HG03354 (cell line): Measurements from ENCODE around the gene NRAP.

ENCODE experiments used
- ATAC-seq: cut with Tn5 transposase; IDR thresholded peaks from one replicate; pipeline ENCODE4 v1.9.1; 2021; ENCODE audit warnings: mild to moderate bottlenecking; ENCODE audit not compliant: unreplicated experiment, poor library complexity, severe bottlenecking

Gene NRAP

GRCh38 chr10:113646336-113647201, 17.3 kb downstream of the NRAP start:
- no peak for ATAC-seq

DNA sequence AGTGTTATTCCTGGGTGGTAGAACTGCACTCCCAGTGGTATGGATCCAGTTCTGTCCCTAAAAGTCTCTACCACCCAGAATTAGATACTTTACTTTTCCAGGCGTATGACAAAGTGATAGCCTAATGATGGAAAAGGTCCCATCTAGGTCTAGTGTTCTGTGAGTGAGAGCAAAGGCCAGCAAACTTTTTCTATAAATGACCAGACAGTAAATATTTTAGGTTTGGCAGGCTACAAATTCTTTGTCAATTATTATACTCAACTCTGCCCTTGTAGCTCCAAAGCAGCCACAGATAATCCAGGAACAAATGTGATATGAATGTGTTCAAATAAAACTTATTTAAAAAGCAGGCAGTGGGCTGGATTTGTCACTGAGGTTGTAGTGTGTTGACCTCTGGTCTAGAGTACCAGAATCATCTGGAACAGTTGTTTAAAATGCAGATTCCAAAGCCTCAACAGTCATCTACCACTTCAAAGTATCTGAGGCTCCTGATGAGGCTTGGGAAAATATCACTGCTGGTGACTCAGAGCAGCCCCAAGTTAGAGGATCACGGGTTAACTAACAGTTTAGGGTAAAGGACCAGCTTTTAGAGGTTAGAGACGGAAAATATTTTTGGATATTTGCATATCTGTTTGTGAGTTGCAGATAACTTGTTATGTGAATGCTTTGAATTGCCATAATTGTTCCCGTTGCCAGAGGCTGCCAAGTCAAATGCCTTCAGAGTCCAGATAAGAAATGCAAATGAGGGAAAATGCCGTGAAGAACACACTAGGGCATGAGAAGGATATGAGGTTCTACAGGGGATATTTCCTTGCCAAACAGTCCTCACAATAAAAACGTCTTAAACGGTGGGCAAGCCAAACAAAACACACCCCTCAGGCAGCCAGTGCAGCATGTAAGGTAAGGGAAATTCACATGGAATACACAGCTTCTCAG, 19.4 kb downstream of the NRAP start:
- ATAC-seq = no peak

GRCh38 chr10:113643183-113643582, 20.7 kb downstream of the NRAP start:
- no peak for ATAC-seq

- ATAC-seq = no peak
Observed at GRCh38 chr10:113641702-113642101, 22.1 kb downstream of the NRAP start.

GRCh38 chr10:113639966-113640365, 23.9 kb downstream of the NRAP start:
- no peak for ATAC-seq

GRCh38 chr10:113631684-113632367, 32.0 kb downstream of the NRAP start:
- ATAC-seq = no peak

DNA sequence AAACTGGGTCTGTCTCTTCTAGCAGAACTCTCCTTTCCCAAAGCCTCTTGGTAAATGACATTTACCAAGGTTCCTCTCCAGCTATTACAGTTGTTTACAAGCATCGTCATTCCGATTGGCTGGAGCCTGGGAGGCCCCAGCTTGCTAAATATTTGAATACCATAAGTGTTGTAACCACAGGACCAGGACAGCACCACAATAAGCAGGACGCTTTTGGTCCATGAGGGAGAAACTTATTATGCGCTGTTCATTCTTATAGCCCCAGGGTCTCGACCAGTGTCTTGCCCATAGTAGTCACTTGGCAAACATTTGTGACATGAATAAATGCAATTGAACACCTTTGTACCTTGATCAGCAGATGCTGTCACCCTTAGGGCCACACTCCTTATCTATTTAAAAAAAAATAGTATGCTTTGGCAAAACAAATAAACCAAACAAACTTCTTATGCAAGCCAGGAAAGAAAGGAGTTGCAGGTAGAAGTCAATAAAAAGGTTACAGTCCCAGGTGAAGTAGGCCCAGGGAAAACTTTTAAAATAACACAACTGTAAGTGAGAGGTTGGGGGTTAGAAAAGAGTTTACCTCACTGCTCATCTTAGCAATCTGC, 32.8 kb downstream of the NRAP start:
- no peak for ATAC-seq

DNA sequence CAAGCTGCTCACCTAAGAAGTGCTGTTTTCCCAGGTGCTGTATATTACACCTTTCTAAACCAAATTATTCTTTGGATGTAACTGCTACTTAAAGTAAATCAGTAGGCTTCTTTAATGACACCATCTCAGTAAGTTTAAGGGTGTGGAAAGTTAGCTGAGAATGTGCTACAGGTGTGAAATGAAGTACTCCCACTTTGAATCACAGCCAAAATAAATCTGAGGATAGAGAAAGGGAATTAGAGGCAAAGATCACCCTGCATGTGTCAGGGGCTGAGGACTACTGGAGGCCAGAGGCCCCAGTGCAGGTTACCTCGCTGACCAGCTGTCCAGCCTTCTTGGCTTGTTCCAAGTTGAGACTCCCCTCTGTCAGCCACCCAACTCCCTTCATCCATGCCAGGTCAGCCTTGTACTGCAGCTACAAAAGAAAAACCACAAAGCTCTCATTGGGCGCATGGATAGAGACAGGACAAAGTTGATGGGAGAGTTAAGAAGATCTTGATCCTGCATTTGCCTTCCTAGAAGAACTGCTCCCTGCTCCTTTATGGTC, 35.2 kb downstream of the NRAP start:
- no peak for ATAC-seq

DNA sequence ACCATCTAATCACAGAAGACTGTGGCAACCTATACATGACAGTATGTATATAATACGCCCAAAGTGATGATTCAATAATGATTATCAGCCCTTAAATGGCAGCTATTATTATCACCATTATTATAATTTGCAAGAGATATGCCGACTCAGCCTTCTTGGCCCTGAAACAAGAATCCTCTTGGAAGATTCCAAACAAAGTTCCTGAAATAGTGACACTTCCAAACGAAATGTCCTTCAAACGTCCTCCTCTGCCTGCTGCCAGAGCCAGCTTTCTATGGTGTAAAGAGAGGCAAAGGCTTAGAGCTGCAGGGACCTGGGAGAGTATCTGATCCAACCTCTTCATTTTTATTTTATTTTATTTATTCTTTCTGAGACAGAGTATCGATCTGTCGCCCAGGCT, 36.0 kb downstream of the NRAP start:
- ATAC-seq = no peak

DNA sequence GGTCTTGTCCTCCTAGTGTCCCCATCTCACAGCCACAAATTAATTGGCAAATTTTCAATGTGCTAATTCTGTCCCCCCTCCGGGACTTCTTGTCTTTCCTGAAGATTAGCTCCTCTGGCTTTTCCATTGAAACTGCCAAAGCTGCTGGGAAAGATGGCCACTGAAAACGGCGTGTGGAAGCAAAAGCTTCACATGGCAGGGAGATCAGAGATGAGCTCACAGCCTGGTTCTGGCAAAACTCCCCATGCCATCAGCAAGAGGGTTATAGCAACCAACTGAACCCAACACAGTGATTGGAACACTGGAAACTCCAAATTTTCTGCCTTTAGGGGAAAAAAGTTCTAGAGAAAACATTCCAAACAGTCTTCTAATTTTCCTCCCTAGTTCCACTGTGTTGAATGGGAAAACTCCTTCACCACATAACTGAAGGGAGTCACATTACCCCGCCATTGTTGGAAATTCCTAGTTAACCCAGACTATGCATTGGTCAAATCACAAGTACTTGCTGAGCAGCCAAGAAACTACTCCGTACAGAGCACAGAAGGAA, 37.0 kb downstream of the NRAP start:
- no peak for ATAC-seq

- ATAC-seq = no peak
Observed at GRCh38 chr10:113625461-113626186, 38.2 kb downstream of the NRAP start.

DNA sequence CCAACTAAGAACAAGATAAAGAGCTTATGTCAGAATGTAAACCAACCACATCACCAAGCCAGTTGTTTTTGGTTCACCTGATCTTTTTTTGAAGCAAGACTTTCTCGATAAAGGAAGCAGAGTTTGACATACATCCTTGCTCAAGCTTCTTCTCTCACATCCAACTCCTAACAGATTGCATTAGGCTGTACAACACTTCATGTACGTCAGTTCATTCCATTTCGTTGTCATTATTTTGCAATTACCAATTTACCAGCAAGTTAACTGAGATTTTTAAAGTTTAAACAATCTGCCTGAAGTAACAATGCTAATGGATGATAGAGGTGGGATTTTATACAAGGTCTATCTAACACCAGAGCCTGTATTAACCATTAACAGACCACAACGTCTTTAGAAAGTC, 41.0 kb downstream of the NRAP start:
- no peak for ATAC-seq

- no peak for ATAC-seq
Observed at GRCh38 chr10:113621799-113622198, 42.0 kb downstream of the NRAP start.

GRCh38 chr10:113620936-113621335, 42.9 kb downstream of the NRAP start:
- ATAC-seq = no peak

DNA sequence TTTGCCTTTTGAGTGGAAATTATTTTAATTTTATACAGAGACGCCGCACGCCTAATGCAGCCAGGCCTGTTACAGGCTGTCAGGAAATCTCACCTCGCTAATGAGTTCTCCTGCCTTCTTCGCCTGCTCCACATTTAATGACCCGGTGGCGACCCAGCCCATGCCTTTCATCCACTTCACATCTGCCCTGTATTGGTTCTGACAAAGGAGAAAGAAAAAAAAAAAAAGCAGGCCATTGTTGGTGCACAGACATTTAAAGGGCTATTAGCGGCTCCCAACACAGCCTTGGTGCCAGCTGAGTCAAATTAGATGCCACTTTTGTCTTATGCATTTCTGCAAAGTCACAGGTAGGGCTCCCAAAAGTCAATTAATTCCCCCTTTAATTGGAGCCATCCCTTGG, 43.3 kb downstream of the NRAP start:
- ATAC-seq = no peak

- no peak for ATAC-seq
Observed at GRCh38 chr10:113619401-113619800, 44.4 kb downstream of the NRAP start.

- no peak for ATAC-seq
Observed at GRCh38 chr10:113618338-113618737, 45.5 kb downstream of the NRAP start.

- ATAC-seq = no peak
Observed at GRCh38 chr10:113617086-113617485, 46.8 kb downstream of the NRAP start.
